PC-9 (cell line): Measurements from ENCODE around the gene SDF2L1. TPM values are rescaled to one million over a fixed set of nuclear protein-coding genes. Genes with fewer than 3 reads are reported as not detected.

Experiments
- BruUV-seq: library from RNA; stranded (reverse); fragments of 400-500 nt; replicated peaks from 2 replicates; lab custom pipeline; 2021; lab: Mats Ljungman, UMichigan
- CTCF ChIA-PET: fragments of 300-600 bp; sonication (Branson Sonifier 250); formaldehyde crosslinking; loops from one replicate; lab custom pipeline; 2022; ENCODE audit warnings: antibody characterized with exemption; lab: Charles Lee
- POLR2A ChIA-PET: fragments of 300-600 bp; sonication (Branson Sonifier 250); formaldehyde crosslinking; loops from one replicate; lab custom pipeline; 2022; ENCODE audit warnings: antibody characterized with exemption; ENCODE audit not compliant: unreplicated experiment; lab: Charles Lee
- DNase-seq, 2 experiments: peaks; one replicate each; pipeline versions ENCODE4 v3.0.0 to v3.0.0-alpha.2; 2015 to 2022; ENCODE audit warnings: mixed read lengths in 1 of 2
- H2AFZ ChIP-seq: fragments of 200-600 bp; sonication (generic); 2 replicates; pipeline ENCODE4 v1.8.1; 2017; ENCODE audit warnings: antibody characterized with exemption
- H3F3A ChIP-seq: fragments of 200-600 bp; sonication (generic); 2 replicates; pipeline ENCODE4 v1.8.1; 2017; ENCODE audit warnings: antibody characterized with exemption, mild to moderate bottlenecking, low read depth; ENCODE audit not compliant: insufficient read depth
- H3K27ac ChIP-seq: fragments of 200-600 bp; sonication (generic); 2 replicates; pipeline ENCODE4 v1.6.1; 2016; ENCODE audit warnings: mixed run types
- H3K27me3 ChIP-seq: fragments of 200-600 bp; sonication (generic); 2 replicates; pipeline ENCODE4 v1.6.1; 2016; ENCODE audit warnings: low read depth, mixed run types; ENCODE audit not compliant: insufficient read depth
- H3K36me3 ChIP-seq: fragments of 200-600 bp; sonication (generic); 2 replicates; pipeline ENCODE4 v1.6.1; 2016; ENCODE audit warnings: low read depth, mixed run types
- H3K4me1 ChIP-seq: fragments of 200-600 bp; sonication (generic); replicated peaks from 2 replicates; pipeline ENCODE4 v1.6.1; 2016; ENCODE audit warnings: mixed run types; ENCODE audit not compliant: insufficient read depth
- H3K4me2 ChIP-seq: fragments of 200-600 bp; sonication (generic); 2 replicates; pipeline ENCODE4 v1.6.1; 2017; ENCODE audit warnings: mixed run types
- H3K4me3 ChIP-seq: fragments of 200-600 bp; sonication (generic); 2 replicates; pipeline ENCODE4 v1.6.1; 2016; ENCODE audit warnings: mixed run types
- H3K79me2 ChIP-seq: fragments of 200-600 bp; sonication (generic); 2 replicates; pipeline ENCODE4 v1.6.1; 2017; ENCODE audit warnings: low read depth, mixed run types
- H3K9me2 ChIP-seq: fragments of 200-600 bp; sonication (generic); 2 replicates; pipeline ENCODE4 v1.8.1; 2017; ENCODE audit warnings: mild to moderate bottlenecking; ENCODE audit not compliant: insufficient read depth
- H3K9me3 ChIP-seq: fragments of 200-600 bp; sonication (generic); 2 replicates; pipeline ENCODE4 v1.8.1; 2016; ENCODE audit warnings: low read depth; ENCODE audit not compliant: insufficient read depth
- H4K20me1 ChIP-seq: fragments of 200-600 bp; sonication (generic); 2 replicates; pipeline ENCODE4 v1.8.1; 2017; ENCODE audit not compliant: insufficient read depth
- EZH2 ChIP-seq: fragments of 200-600 bp; sonication (generic); IDR thresholded peaks from 2 replicates; pipeline ENCODE4 v1.8.0; 2017; ENCODE audit warnings: antibody characterized with exemption, low read depth
- intact Hi-C: fragments of 100-400 bp; cut with micrococcal nuclease; formaldehyde crosslinking; loops from one replicate; pipeline ENCODE4 v1.10.0; 2022; ENCODE audit not compliant: unreplicated experiment
- total RNA-seq: library from RNA; stranded (reverse); gene quantifications from 2 replicates; pipeline ENCODE4 v1.2.3, GENCODE V29; 2021
- TF ChIP-seq, protein P1 (sequence below): fragments of 200-600 bp; sonication (generic); conservative IDR thresholded peaks from 2 replicates; pipeline ENCODE4 v1.6.1; 2017; ENCODE audit warnings: mixed run types, antibody characterized with exemption, mild to moderate bottlenecking, moderate library complexity

SDF2L1 gene
- total RNA-seq, 1 experiment from 2014 or later, result 22.5 TPM

DNA sequence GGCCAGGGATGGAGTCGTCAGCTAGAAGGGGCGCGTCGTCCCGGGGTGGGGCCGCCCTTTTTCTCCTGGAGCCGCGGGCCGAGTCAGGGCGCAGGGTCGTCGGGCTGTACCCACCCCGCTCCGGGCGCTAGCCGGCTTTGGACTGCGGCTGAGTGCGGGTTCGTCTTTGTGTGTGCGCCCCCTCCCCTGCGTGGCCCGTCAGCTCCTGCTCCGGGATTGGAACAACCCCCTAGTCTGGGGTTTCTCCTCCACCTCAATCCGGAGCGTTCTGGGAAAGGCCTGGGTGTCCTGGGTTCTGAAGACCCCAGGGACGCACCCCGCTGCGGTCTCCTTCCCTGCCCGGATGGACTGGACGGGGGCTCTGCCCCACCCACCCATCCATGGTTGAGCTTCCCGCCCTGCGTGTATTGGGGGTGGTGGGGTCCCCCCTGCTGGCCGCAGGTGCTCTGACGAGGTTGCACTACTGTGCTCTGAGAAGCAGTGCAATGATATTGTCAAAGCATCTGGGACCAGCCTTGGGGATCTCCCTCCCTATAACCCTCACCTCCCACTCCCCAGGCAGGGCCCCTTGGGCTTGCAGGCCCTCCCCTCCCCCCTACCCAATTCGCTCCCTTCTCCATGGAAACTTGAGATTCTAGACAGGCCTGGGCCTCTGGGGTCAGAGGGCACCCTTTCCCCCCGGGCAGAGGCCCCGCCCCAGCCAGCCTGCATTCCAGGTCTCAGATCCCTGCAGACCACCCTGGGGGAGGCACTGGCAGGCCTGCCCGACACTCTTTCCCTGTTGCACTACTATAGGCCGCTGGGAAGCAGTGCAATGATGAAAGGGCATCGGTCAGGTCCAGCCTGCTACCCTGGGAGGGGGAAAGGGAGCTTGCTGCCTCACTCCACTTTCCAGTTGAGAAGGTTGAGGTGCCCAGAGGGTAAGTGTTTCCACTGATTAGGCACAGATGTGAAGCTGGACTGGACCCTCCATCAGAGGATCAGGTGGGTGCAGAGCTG is 10.7 kb downstream of the SDF2L1 start:
- TSS peak; percentile 45 for BruUV-seq
- H3F3A ChIP-seq, result peaks cover 12% of the 10 kb centered on the region; the same call in 1 of the 2 replicates
- H3K79me2 ChIP-seq, result no peaks in the 10 kb centered on the region
- peak overlapping the region; percentile 92 for H3K4me2 ChIP-seq
- H3K27ac ChIP-seq, result no peak overlapping the region
- no peaks in the 10 kb centered on the region for H4K20me1 ChIP-seq
- H2AFZ ChIP-seq, result peak overlapping the region; percentile 87; the same call in 1 of the 2 replicates
- intact Hi-C loops, result no loop called here
- no peaks in the 10 kb centered on the region for H3K36me3 ChIP-seq
- peak overlapping the region; percentile 56 for H3K4me3 ChIP-seq
- no peak for TF ChIP-seq EZH2
- TF ChIP-seq, protein P1, sequence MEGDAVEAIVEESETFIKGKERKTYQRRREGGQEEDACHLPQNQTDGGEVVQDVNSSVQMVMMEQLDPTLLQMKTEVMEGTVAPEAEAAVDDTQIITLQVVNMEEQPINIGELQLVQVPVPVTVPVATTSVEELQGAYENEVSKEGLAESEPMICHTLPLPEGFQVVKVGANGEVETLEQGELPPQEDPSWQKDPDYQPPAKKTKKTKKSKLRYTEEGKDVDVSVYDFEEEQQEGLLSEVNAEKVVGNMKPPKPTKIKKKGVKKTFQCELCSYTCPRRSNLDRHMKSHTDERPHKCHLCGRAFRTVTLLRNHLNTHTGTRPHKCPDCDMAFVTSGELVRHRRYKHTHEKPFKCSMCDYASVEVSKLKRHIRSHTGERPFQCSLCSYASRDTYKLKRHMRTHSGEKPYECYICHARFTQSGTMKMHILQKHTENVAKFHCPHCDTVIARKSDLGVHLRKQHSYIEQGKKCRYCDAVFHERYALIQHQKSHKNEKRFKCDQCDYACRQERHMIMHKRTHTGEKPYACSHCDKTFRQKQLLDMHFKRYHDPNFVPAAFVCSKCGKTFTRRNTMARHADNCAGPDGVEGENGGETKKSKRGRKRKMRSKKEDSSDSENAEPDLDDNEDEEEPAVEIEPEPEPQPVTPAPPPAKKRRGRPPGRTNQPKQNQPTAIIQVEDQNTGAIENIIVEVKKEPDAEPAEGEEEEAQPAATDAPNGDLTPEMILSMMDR, result no peak
- no peaks in the 10 kb centered on the region for H3K9me3 ChIP-seq
- POLR2A ChIA-PET, result no interaction called here
- H3K4me1 ChIP-seq, result 0 out of 2 replicates have a peak, but pooled peaks cover 8% of the 10 kb centered on the region
- no peaks in the 10 kb centered on the region for H3K9me2 ChIP-seq
- CTCF ChIA-PET, result no interaction called here
- no peaks in the 10 kb centered on the region for H3K27me3 ChIP-seq
- no peak for DNase-seq

DNA sequence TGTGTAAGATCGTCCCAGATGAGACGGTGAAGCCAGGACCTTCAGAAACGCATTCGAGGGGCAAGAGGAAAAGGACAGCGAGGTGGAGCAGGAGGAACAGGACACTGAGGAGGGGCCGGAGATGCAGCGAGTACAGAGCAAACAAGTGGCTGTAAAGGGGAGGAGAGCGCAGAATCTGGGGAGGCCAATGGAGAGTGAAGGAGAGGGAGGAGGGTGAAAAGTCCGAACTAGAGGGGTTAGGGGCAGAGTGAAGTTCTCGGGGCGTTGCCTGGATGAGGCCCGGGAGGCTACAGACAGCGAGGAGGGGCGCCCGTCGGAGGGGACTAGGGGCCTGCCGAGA is 14.9 kb downstream of the SDF2L1 start:
- H2AFZ ChIP-seq, result no peak overlapping the region
- TF ChIP-seq EZH2, result no peak
- TF ChIP-seq, protein P1, result no peak

DNA sequence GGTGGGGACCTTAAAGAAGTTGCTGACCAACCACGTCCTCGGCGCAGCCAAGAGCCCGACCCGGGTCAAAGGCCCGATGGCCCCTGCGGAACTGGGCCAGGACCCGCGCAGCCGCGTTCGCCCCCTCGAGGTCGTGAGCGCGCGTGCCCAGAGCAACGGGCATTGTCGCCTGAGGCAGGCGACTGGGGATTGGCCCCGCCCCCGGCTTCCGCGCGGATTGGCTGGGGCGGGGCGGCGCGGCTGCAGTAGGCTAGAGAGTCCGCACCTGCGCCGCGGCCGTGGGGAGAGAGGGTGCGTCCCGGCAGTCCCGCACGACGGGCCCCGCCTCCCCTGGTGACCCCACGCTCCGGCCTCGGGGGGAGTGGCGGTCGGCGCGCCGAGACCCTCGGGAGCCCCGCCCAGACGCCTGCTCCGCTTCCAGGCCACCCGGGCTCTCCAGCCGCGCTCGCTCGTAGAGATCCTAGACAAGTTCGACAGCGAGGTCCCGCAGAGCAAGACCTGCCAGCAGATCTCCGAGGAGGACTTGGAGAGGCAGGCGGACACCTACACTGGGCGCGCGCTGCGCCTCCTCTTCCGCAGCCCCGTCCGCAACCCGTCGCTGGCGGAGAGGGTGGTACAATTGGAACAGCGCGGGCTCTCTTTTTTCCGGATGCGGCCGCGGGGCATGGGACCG is 15.4 kb downstream of the SDF2L1 start:
- intact Hi-C loops, result no loop called here
- Histone ChIP-seq H3K9me3 (no peaks in the 10 kb centered on the region), H3K27me3 (no peaks in the 10 kb centered on the region), H3K36me3 (no peaks in the 10 kb centered on the region), H3K4me2 (peak overlapping the region; percentile 68), H2AFZ (peak overlapping the region; percentile 76), H4K20me1 (no peaks in the 10 kb centered on the region), H3K27ac (no peak overlapping the region), H3K79me2 (no peaks in the 10 kb centered on the region), H3F3A (peaks cover 12% of the 10 kb centered on the region; the same call in 1 of the 2 replicates), H3K4me3 (peak overlapping the region; percentile 58), H3K4me1 (0 out of 2 replicates have a peak, but pooled peaks cover 5% of the 10 kb centered on the region), H3K9me2 (no peaks in the 10 kb centered on the region)
- TF ChIP-seq EZH2, result no peak
- TF ChIP-seq, protein P1, result no peak
- peak; percentile 43 to 73 for DNase-seq
- no TSS peak for BruUV-seq
- ChIA-PET POLR2A (no interaction called here), CTCF (interaction anchor here (0.7 kb wide), 1 partner anchor 29 kb away, joined by 4 read pairs; no protein-coding TSS in a partner anchor)

More for the DNA sequence above, 14.9 kb downstream of the SDF2L1 start:
- ChIA-PET CTCF (no interaction called here), POLR2A (no interaction called here)
- no peaks in the 10 kb centered on the region for H4K20me1 ChIP-seq
- peak overlapping the region; percentile 58; the same call in 1 of the 2 replicates for H3K4me3 ChIP-seq
- no peaks in the 10 kb centered on the region for H3K9me2 ChIP-seq
- no peak overlapping the region for H3K27ac ChIP-seq
- H3K4me1 ChIP-seq, result 0 out of 2 replicates have a peak, but pooled peaks cover 5% of the 10 kb centered on the region
- DNase-seq, result no peak
- no TSS peak for BruUV-seq
- intact Hi-C loops, result no loop called here
- H3K4me2 ChIP-seq, result peak overlapping the region; percentile 68
- H3K9me3 ChIP-seq, result no peaks in the 10 kb centered on the region
- H3K27me3 ChIP-seq, result no peaks in the 10 kb centered on the region
- H3K79me2 ChIP-seq, result no peaks in the 10 kb centered on the region
- peaks cover 12% of the 10 kb centered on the region; the same call in 1 of the 2 replicates for H3F3A ChIP-seq
- H3K36me3 ChIP-seq, result no peaks in the 10 kb centered on the region
